SU-DHL-6 (cell line): ENCODE results near the gene C10orf62.
"Not testable (repeated sequence)": the region's sequence is repeated elsewhere in the genome, so short reads cannot be mapped to it uniquely, and the experiment has no call there.

Source experiments
- H2AFZ ChIP-seq: fragments of 200-600 bp; sonication (generic); 2 replicates; pipeline ENCODE4 v1.6.1; 2014; ENCODE audit warnings: low read depth, mild to moderate bottlenecking, moderate library complexity, mixed read lengths, antibody characterized with exemption, low read length; ENCODE audit not compliant: severe bottlenecking
- H3F3A ChIP-seq: fragments of 200-600 bp; shearing (Covaris generic); 2 replicates; pipeline ENCODE4 v1.6.0; 2016; ENCODE audit warnings: antibody characterized with exemption, mild to moderate bottlenecking; ENCODE audit not compliant: insufficient read depth
- H3K27ac ChIP-seq: fragments of 200-600 bp; sonication (generic); 2 replicates; pipeline ENCODE4 v1.5.1; 2016; ENCODE audit warnings: low read depth, mild to moderate bottlenecking, low read length, moderate library complexity, mixed read lengths
- H3K27me3 ChIP-seq: fragments of 200-600 bp; sonication (generic), shearing (Covaris generic); 2 replicates; pipeline ENCODE4 v1.6.0; 2014; ENCODE audit warnings: mild to moderate bottlenecking, low read length
- H3K36me3 ChIP-seq: fragments of 200-600 bp; sonication (generic); 2 replicates; pipeline ENCODE4 v1.6.1; 2014; ENCODE audit warnings: mild to moderate bottlenecking, low read length, mixed read lengths
- H3K4me2 ChIP-seq: fragments of 300-600, 200-600 bp; shearing (Covaris generic), sonication (generic); 2 replicates; pipeline ENCODE4 v1.6.0; 2014; ENCODE audit warnings: low read length, low read depth, mild to moderate bottlenecking; ENCODE audit not compliant: poor library complexity, severe bottlenecking
- H3K4me3 ChIP-seq: fragments of 200-600 bp; sonication (generic); 2 replicates; pipeline ENCODE4 v1.5.1; 2014; ENCODE audit warnings: antibody characterized with exemption, low read length, mild to moderate bottlenecking, mixed read lengths; ENCODE audit not compliant: insufficient read depth, poor library complexity, severe bottlenecking
- H3K79me2 ChIP-seq: fragments of 200-600 bp; sonication (generic); 2 replicates; pipeline ENCODE4 v1.6.1; 2014; ENCODE audit warnings: mild to moderate bottlenecking, low read length, moderate library complexity; ENCODE audit not compliant: insufficient read depth
- H3K9ac ChIP-seq: fragments of 200-600 bp; sonication (generic); 2 replicates; pipeline ENCODE4 v1.7.0; 2014; ENCODE audit warnings: mild to moderate bottlenecking, low read length
- H3K9me2 ChIP-seq: fragments of 200-600 bp; sonication (generic); replicated peaks from 2 replicates; pipeline ENCODE4 v1.6.1; 2014; ENCODE audit warnings: low read length; ENCODE audit not compliant: insufficient read depth
- H3K9me3 ChIP-seq: fragments of 200-600 bp; sonication (generic); 2 replicates; pipeline ENCODE4 v1.6.1; 2014; ENCODE audit warnings: low read length, mixed read lengths; ENCODE audit not compliant: insufficient read depth
- H4K20me1 ChIP-seq: fragments of 200-600 bp; sonication (generic); 2 replicates; pipeline ENCODE4 v1.6.1; 2014; ENCODE audit warnings: low read depth, mild to moderate bottlenecking, antibody characterized with exemption, low read length, moderate library complexity, mixed read lengths
- CTCF ChIP-seq: fragments of 200-600 bp; sonication (generic); IDR thresholded peaks from one replicate; pipeline ENCODE4 v1.5.1; 2017; ENCODE audit warnings: antibody characterized with exemption, mild to moderate bottlenecking, low read length, moderate library complexity; ENCODE audit not compliant: insufficient read depth, poor library complexity, severe bottlenecking
- EZH2phosphoT487 ChIP-seq: fragments of 200-600 bp; sonication (generic), shearing (Covaris generic); conservative IDR thresholded peaks from 2 replicates; pipeline ENCODE4 v1.6.1; 2018; ENCODE audit warnings: mild to moderate bottlenecking, antibody characterized with exemption, low read length, moderate library complexity, mixed read lengths

C10orf62 gene

DNA sequence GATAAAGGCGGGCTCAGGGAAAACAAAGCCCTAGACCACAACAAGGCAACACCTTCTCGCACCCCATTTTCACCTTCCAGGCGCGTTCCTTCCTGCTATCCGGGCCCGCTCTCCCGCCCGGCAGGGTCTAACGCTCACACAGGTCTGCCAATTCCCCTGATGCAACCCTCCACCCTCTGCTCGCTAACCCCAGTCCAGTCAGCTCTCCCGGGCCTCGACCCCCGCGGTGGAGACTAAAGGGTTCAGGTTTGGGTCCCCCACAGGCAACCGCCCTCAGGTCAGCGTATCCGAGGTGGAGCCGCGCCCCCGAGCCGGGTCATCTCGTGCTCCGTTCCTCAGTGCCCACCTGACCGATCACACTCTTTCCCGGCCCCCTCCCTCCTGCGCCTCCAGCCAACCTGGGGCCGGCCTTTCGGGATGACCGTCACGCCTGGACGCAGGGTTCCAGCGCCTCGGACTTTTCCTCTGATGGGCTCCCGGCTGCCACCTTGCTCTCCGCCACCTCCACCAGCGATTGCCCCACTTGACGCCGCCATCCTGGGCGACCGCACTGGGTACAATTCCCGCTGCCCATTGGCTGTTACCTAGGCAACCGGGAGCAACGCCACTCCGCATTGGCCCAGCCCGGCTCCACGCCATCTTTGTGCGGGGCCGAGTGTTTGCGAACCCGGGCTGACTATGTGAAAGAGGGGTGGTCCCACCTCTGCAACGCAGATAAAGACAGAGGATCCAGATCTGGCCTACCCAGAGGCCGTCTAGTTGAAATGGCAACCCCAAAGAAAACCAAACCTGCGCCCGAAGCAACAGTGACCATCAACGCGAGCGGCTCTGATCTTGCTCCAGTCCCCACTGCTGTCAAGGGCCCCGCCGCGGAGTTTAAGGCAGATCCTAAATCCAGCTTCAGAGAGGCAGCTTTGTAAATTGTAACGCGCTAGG, 43.7 kb downstream of the C10orf62 start, which contains the start of gene MORN4:
MORN4 (minus strand) TSS at position 552 of the 936 bp plus-strand sequence. CDS start 13,847 bp downstream, outside the sequence.
- Histone ChIP-seq H3K36me3 (no peaks in the 10 kb centered on the region), H3K79me2 (no peaks in the 10 kb centered on the region), H3K9me3 (no peaks in the 10 kb centered on the region), H3K27me3 (no peaks in the 10 kb centered on the region), H3K27ac (no peak within 1 kb of the TSS), H3F3A (no peaks in the 10 kb centered on the region), H3K4me2 (no peak within 1 kb of the TSS), H3K4me3 (no peak within 1 kb of the TSS), H2AFZ (no peak within 1 kb of the TSS), H3K9ac (no peak within 1 kb of the TSS), H4K20me1 (no peaks in the 10 kb centered on the region), H3K9me2 (no peaks in the 10 kb centered on the region)
- TF ChIP-seq EZH2phosphoT487 = no peak

DNA sequence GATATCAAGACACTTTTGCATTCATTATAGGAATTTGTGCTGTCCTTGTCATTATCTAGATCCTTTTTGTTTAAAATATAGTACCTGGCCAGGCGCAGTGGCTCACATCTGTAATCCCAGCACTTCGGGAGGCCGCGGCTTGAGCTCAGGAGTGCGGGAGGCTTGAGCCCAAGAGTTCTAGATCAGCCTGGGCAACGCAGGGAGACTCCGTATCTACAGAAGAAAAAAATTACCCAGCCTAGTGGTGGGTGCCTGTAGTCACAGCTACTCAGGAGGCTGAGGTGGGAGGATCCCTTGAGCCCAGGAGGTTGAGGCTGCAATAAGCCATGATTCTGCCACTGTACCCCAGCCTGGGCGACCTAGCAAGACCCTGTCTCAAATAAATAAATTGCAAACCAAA, 44.4 kb downstream of the C10orf62 start:
- Histone ChIP-seq H3K27me3 (no peaks in the 10 kb centered on the region), H3K9me2 (no peaks in the 10 kb centered on the region), H3K36me3 (no peaks in the 10 kb centered on the region), H2AFZ (no peak overlapping the region), H3K9ac (no peak overlapping the region), H3K4me2 (no peak overlapping the region), H3K79me2 (no peaks in the 10 kb centered on the region), H3K27ac (no peak overlapping the region), H3K9me3 (no peaks in the 10 kb centered on the region), H3F3A (no peaks in the 10 kb centered on the region), H4K20me1 (no peaks in the 10 kb centered on the region), H3K4me3 (no peak overlapping the region)
- TF ChIP-seq EZH2phosphoT487 = no peak
- TF ChIP-seq CTCF = no peak

- Histone ChIP-seq H4K20me1 (no peaks in the 10 kb centered on the region), H3K27ac (no peak overlapping the region), H3K27me3 (no peaks in the 10 kb centered on the region), H3K4me3 (no peak overlapping the region), H3F3A (no peaks in the 10 kb centered on the region), H3K4me2 (no peak overlapping the region), H3K36me3 (no peaks in the 10 kb centered on the region), H2AFZ (no peak overlapping the region), H3K9me2 (no peaks in the 10 kb centered on the region), H3K9me3 (no peaks in the 10 kb centered on the region), H3K9ac (no peak overlapping the region), H3K79me2 (no peaks in the 10 kb centered on the region)
- no peak for TF ChIP-seq CTCF
- TF ChIP-seq EZH2phosphoT487 = no peak
These were observed 46.1 kb downstream of the C10orf62 start for GRCh38 chr10:97635577-97635976.

DNA sequence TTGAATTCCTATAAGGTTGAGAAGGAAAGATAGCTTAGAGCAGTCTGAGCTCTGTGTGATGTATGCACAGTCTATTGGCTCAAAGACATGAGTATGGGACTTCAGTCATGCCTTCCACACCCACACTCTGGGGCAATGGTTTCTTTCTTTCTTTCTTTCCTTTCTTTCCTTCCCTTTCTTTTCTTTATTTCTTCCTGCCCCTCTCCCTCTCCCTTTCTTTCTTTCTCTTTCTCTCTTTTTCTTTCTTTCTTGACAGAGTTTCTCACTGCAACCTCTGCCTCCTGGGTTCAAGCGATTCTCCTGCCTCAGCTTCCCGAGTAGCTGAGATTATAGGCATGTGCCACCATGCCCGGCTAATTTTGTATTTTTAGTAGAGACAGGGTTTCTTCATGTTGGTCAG, 49.6 kb downstream of the C10orf62 start:
- H3K27ac ChIP-seq, H3K9me3 ChIP-seq, H3K4me2 ChIP-seq, H2AFZ ChIP-seq, H3K79me2 ChIP-seq, H3K9me2 ChIP-seq, H3K9ac ChIP-seq, H3K36me3 ChIP-seq, H3K4me3 ChIP-seq, H3F3A ChIP-seq, H4K20me1 ChIP-seq, H3K27me3 ChIP-seq: not testable (repeated sequence)
